T1000 (cell line): Measurements from ENCODE around the gene PPP1R36.
"Not testable (repeated sequence)": the region's sequence is repeated elsewhere in the genome, so short reads cannot be mapped to it uniquely, and the experiment has no call there.

ENCODE experiments used
- DNase-seq: peaks from one replicate; lab custom pipeline; 2025; ENCODE audit warnings: mixed read lengths; lab: John Stamatoyannopoulos, UW

The PPP1R36 gene, protein sequence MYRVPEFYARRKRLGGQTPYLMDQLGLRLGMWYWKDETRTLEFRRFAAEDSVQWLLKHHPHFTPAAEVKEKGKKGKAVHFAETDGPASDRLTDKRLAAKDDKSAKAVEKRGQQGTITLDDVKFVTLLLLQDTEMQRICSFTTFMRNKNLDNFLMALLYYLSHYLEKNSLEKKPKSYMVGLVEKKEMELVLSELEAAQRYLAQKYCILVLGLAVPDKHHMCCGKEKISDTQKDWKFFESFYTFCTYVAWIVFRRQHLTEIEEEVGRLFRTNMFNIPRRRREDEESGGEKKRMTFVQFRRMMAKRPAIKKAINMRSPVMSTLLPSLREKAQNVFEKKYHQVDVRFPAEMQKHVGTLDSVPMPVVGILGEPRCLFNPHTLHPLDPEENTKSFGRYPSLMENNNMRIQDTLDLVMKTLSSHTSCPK

DNA sequence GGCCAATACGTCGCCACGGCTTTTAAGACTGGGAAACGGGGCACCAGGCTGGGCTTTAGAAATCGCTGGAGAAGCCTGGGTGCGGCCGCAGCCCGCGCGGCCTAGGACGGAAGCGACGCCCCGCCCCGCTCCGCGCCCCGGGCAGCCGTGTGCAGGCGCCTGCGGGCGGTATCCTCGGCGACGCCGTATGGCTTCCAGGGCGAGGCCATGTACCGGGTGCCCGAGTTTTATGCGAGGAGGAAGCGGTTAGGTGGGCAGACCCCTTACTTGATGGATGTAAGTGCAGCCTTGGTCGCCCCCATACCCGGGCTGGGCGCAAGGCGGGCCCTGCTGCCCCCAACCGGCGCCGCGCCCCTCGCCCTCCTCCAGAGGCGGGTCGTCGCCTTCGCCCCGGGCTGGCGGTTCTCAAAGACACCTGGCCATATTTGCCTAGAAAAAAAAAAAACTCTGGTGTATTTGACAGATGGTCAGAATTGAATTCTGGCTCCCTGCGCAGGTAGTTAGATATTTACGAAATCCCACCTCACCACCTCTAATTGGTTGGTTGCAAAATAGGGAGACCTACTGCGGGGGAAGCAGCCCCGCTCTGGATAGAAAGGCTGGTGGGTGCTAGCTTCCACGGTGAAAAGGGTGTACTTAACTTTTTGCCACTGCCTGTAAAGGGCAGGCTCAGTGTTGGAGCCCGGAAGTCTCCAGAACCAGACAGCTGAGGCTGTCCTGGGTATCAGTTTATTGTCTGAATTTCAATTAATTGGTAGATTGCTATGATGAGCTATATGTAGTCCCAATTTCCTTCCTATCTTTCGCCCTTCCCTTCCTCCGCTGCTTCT lies at the start of gene PPP1R36:
TSS of gene PPP1R36 (plus strand) at position 171 of the 830 bp plus-strand sequence. CDS start at position 208, 37 bp downstream.
- no peak for DNase-seq

DNA sequence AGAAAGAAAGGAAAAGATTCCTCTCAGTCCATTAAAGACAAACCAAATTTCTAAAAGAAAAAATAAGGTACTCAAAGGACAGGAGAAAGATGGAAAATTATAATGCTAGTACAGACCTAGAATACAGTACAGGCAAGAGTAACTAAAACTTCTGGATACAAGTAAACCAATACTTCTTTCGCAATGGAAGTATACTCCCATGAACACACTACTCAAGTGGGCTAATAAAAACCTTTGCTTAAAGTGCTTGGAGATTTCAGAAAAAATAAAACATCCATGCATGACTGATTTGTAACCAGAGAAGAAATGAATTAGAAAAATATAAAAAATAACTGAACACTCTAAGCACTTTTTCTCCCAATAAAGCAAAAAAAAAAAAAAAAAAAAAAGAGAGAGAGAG lies 49.7 kb upstream of the PPP1R36 start:
- DNase-seq, result no peak

DNA sequence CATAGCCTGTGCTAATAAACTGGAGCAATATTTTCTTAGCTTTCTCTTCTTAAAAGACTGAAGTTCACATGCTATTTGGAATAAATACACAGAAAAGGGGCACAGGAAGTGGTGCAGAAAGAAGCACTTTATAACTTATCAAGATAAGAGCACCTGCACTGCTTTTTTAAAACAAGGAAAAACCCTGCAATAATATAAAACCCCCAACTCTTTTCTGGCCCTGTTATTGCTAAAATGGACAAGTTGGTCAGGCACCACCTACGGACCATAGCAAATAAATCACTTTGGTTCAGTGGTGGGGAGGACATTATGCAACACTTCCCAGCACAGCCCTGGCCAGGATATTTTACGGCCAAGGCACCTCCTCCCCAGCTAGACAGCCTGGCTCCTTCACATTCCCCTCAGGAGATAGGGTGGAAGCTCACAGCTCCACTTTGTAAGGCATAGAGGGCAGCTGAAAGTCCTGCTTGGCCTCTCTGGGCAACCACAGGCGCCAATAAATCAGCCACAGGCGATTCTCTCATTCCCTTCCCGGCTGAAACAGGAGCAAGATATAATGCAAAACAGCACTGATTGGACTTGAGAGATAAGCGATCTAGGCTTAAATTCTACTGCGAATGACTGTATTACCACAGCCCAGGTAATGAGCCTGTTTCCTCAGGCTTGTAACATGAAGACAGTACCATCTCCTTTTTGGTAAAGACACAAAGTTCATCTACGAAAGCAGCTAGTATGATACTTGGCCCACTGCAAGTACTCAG lies 48.2 kb upstream of the PPP1R36 start:
- DNase-seq, result peak; percentile 31

DNA sequence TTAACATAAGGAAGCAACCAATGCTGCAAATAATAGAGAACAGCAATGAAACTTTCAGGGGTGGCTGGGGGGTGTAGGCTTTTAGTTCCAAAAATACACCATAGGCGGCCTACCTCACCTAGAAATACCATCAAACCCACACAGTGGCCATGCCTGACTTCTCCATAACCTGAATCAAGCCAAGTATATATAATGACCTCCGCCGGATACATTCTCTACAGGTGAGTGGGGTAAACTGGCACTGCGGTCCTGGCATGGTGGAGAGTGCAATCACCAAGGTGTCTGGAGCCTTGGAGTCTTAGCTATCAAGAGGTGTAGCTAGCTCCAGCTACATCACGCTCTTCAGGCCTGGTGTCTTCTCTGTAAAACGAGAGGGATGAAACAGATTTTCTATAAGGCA lies 47.3 kb upstream of the PPP1R36 start:
- no peak for DNase-seq

DNA sequence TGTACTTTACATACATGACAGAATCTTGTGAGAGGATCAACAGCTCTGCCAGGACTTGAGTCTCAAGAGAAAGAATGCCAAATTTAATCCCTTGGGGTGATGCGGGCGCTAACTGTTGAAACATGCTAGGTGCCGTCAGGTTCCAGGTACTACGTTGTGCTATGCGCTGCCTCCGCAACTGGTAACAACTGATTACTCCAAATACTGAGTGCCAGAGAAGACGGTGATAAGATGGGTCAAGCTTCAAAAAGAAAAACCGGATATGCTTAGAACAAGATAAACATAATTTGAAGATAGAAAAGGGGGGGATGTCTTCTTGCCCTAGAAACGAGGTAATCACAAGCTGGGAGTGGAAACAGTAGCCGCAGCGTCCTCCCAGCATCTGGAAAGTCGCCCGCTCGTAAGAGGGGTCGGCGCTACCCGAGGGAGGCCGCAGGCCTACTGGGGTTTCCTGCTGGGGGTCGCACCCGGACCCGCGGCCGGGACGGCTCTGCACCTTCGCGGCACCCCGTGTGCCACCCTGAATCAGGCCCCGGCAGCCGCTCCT lies 46.8 kb upstream of the PPP1R36 start:
- no peak for DNase-seq

DNA sequence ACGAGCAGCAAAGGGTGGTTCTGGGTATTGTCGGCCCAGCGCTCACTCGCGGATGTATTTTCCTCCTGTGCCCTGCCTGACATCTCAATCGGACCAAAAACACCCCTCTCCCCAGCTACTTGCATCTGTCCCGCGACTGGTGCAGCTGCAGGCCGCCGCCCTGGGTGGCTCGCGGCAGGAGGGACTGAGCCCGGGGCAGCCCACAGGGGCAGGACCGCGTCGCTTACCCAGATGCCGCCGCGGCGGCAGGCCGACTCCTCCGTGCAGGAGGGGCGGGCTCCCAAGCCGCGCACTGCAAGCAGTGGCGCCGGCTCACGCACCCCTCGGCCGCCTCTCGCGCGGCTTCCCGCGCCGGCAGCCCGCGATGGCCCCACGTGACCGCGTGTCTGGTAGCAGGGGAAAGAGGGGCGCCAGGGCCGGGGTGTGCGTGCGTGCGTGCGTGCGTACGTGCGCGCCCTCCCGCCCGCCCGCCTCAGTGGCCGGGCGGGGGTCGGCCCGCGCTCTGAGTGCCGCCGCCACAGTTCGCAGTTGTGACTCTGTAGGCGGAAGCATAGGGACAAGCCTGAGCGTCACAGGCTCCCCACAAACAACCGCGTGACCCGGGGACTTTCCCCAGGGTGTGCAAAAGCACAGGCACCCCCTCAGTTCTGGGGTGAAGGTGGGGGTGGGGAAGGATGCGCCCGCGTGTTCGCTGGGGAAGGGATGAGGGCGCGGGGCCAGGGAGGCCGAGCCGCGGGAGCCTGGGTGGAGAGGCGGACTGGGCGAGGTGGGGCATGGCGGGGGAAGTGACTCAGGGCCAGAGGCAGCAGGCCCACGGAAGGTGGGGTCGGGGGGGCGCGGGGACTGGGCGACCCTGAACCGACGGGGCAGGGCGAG lies 46.1 kb upstream of the PPP1R36 start, which contains the start of gene ZBTB25:
TSS of gene ZBTB25 (minus strand) at position 405 of the 876 bp plus-strand sequence. CDS start 13,305 bp downstream, outside the sequence.
- DNase-seq, result peak; percentile 82

DNA sequence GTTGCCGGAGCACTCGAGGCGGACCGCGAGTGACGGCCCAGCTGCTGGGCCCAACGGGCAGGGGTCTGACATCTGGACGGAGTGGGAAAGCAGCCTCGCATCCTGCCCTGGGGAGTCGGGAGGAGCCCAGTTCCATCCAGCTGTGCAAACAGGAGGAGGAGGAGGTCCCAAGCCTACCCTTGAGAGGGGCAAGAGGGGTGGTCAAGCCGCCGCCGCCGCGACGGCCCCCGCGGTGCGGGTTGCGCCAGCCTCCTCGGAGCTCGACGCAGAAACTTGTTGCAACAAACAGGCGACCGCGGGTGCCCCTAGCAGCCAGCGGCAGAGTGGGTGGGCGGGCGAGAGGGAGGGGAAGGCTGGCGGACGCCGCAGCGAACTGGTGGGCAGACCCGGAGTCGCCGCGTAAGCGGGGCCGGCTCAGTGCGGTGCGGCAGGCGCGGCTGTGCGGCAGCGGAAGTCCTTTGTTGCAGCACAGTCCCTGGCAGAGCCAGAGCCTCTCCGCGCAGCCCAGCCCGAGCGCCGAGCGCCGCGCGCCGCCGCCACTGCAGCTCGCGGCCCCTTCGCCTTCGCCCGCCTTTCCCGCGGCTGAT lies 45.4 kb upstream of the PPP1R36 start, which contains the start of gene ZBTB1:
TSS of gene ZBTB1 (plus strand) at position 461 of the 587 bp plus-strand sequence. CDS start 16,735 bp downstream, outside the sequence.
- DNase-seq, result peak; percentile 74

DNA sequence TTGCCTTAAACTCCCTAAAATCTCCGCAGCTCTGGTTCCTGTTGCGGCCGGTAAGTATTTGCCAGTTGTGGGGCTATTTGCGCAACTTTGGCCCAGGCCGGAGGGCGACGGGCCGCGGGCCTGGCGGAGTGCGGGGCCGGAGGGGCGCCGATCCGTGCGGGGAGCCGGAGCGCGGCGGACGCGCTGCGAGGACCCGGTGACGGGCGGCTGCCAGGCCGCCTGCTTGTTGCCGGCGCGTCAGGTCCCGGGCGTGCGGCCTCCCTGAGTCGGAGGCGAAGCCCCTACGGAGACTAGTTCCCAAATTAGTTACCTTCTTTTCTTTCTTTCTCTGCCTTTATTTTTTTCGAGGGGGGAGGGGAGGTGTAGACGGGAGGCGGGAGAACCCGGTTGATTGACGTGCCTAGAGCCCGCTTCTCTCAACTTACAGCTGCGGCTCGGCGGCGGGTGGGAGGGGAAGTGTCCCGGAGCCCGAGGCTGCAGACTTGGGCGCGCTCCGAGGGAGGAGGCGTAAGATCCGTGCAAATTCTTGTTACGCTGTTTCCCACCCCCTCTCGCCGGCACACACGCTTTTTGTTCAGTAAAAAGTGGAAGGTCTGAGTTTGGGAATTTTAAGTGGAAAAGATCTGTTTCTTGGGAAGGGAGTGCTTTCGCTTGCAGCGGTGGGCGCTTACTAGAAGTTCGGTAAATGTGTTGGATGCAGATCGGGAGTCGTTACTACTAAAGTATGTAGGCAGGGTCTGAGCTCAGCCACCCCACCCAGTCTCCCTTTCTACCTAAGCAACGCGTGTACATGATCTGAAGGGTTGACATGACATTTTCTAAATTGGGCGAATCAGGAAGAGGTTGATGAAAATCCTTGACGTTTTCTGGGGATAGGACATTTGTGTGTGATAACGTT lies 44.6 kb upstream of the PPP1R36 start:
- peak; percentile 40 for DNase-seq

DNA sequence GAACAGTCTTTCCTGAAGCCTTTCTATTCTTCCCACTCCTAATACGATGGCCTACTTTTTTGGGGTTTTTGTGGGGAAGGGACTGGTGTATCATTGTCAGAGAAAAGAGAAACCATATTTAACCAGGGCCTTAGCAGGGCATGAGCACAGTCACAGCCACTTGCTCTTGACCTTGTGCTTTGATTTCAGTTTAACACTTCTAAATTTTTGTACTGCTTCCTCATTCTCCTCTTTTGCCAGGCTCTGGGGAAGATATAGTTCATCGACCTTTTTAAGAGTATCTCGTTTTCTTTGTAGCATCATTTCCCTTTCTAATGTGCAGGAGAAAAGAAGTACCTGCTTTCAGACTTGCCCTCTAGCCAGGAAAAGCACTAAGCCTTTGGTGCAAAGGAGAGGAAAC lies 43.0 kb upstream of the PPP1R36 start:
- no peak for DNase-seq

DNA sequence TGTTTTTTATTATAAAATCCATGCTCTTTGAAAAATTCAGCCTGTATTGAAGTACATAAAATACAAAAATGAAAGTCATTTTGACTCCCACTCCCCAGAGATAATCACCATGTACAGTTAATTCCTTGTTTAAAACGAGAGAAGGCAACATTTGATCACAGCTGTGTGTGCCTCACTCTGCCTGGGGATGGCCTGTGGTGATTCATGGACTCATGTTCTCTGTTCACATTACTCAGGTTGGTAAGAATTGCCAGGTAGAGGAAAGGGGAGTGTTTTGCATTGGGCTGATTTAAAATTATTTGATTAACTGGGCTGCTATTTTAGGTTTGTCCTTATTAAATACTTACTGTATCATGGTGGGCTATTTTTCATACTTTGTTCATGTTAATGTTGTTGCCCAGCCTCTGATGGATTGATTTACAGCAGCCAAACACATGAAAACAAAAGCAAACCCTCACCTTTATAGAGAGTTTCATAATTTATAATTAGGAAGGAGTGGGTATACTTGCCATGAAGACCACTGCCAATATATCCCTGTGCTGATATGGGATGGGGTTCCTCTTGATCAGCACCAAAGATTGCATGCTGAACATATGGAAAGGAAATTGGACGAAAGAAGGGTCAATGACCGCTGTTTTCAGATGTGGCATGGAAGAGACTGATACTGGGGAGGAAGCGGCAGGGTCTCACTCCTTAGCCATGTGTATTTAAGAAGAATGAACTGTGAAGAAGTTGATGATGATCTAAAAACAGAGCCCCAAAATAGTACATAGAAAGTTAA lies 42.2 kb upstream of the PPP1R36 start:
- no peak for DNase-seq

DNA sequence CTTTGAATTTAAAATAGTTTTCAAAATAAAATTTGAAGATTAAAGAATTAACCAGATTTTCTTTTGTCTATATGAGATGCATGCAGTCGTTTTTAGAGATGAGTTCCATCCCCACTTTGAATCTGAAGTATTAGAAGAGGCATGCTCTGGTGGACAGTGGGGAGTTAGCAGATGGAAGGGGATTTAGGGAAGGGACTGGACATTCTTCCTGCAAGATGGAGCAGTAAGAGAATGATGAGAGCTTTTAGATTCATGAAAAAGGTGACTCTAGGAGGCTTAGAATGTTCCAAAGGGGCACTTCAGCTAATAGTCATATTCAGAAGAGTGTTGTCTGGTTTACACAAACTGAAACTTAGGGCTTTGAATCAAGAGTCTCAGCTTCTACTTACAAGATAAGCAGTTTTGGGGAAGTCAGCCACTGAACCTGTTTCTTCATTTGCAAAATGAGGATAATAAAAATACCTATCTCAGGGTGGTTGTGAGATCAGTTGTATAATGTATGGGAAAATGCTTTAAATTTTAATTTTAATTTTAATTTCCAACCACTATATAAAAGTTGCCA lies 41.5 kb upstream of the PPP1R36 start:
- no peak for DNase-seq

DNA sequence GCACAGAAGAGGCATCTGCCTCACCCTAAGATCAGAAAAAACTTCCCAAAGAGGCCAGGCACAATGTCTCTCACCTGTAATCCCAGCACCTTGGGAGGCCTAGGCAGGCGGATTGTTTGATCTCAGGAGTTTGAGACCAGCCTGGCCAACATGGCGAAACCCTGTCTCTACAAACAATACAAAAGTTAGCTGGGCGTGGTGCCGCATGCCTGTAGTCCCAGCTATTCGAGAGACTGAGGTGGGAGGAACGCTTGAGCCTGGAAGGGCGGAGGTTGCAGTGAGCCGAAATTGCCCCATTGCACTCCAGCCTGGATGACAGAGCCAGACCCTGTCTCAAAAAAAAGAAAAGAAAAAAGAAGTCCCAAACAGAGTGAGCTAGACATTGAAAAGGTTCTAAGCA lies 40.7 kb upstream of the PPP1R36 start:
- no peak for DNase-seq

DNA sequence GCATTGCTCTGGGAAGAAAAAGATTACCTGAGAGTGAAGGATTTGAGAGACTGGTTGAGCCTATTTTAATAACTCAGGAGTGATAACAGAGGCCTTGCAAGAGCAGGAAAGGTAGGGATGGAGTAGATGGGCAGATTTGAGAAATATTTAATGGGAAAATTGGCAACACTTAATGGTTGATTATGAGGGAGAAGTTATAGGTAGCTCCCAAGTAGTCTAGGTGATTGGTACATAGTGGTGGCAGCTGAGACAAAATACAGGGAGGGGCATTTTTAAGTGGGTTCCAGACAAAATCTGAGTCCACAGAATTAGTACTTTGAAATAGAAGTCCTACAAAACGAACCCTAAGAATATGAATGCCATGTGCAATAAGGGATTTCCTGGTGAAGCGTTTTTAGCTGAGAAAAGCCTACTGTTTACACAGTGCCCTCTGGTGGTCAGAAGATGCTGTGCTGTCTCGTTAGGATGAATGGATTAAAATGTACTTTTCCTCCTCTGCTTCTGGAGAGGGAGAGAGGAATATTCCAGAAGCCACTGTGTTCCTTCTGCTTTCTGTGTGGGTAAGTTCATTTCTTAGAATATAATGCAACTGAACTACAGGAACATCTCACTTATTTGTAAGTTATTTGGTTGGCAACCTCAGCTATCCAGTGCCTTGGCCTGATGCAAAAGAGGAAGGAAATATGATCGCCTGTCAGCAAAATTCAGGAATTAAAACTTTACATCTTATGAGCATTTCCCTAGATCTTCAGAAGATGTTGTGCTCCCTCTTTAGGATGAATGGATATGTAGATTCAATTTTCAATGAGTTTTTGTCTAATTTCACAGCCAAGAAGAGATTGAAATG lies 38.7 kb upstream of the PPP1R36 start:
- DNase-seq, result peak; percentile 21

DNA sequence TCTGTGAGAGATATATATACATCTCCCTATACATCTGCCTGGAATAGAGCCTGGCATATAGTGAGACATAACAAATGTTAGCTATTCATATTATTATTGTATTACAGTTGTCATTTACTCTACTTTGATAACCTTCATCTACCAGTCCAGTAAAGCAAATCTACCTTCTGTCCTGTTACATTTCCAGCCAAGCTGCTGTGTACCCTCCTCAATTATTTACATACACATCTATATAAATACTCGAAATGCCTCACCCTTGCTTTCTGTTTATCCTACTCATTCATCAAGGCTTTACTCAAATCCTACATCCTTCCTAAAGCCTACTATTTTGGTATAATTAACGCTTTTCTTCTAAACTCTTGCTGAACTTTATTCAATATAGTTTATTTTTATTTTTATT lies 36.5 kb upstream of the PPP1R36 start:
- no peak for DNase-seq

DNA sequence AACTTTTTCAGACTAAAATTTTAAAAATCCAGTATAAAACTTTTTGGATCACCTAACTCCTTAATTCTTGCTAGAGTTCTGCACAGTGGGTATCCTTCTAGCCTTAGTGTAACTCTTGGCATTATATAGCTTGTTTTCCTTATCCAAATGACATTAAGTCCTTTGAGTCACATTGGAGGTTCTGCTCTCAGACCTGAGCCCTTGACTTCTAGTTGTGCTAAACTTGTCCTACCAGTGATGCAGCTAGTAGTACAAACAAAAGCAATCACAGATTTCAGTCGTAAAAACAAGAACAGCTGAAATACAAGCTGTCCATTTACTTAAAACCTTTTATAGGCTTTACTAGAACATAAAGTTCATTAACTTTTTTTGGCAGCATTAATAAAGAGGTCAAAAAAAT lies 34.7 kb upstream of the PPP1R36 start:
- no peak for DNase-seq

DNA sequence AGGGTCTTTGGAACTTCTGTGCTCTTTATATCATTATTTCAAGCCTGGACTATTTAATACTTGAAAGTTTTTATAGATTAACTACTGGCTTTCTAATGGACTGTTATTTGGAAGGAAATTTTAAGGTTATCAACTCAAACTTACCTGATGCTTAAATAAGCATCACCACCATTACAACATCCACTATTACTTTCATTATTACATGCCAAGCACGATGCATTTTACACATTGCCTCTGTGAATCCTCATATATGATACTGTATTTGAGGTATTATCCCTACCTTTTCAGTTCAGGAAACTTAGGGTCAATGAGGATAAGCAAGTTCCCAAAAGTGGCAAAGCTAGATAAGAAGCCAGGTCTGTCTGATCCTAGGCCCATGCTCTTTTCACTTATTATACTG lies 32.8 kb upstream of the PPP1R36 start:
- DNase-seq, result no peak

DNA sequence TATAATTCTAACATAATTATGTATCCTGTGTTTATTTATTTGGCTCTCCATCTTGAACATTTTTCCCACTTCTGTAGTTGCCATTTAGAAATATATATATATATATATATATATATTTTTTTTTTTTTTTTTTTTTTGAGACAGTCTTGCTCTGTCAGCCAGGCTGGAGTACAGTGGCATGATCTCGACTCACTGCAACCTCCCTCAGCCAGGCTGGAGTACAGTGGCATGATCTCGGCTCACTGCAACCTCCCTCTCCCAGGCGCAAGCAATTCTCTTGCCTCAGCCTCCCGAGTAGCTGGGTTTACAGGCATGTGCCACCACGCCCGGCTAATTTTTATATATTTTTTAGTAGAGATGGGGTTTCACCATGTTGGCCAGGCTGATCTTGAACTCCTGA lies 32.1 kb upstream of the PPP1R36 start:
- DNase-seq, result not testable (repeated sequence)
